NT2/D1 (cell line): ENCODE measurements around the gene NFS1.

Experiments used
- DNase-seq: peaks from one replicate; pipeline ENCODE4 v3.0.0-alpha.2; 2011; ENCODE audit warnings: low read depth, low spot score
- H3K27me3 ChIP-seq: 2 replicates; pipeline ENCODE4 v1.6.0; 2011; ENCODE audit warnings: mild to moderate bottlenecking; ENCODE audit not compliant: insufficient read length, insufficient read depth
- H3K36me3 ChIP-seq: 2 replicates; pipeline ENCODE4 v1.6.1; 2011; ENCODE audit warnings: mild to moderate bottlenecking, low read length, mixed read lengths; ENCODE audit not compliant: insufficient read depth, insufficient read length
- H3K4me1 ChIP-seq: 2 replicates; pipeline ENCODE4 v1.5.1; 2011; ENCODE audit not compliant: insufficient read depth, insufficient read length
- H3K4me3 ChIP-seq: 2 replicates; pipeline ENCODE4 v1.5.1; 2011; ENCODE audit warnings: low read depth; ENCODE audit not compliant: insufficient read length
- H3K9ac ChIP-seq: 2 replicates; pipeline ENCODE4 v1.6.0; 2011; ENCODE audit warnings: low read depth; ENCODE audit not compliant: insufficient read length
- H3K9me3 ChIP-seq: 2 replicates; pipeline ENCODE4 v1.5.1; 2011; ENCODE audit warnings: mild to moderate bottlenecking, low read length; ENCODE audit not compliant: insufficient read depth
- SUZ12 ChIP-seq: IDR thresholded peaks from 2 replicates; pipeline ENCODE4 v1.6.1; 2011; ENCODE audit not compliant: insufficient read length, insufficient read depth; ENCODE audit errors: extremely low read depth
- YY1 ChIP-seq: IDR thresholded peaks from 2 replicates; pipeline ENCODE4 v1.6.1; 2011; ENCODE audit not compliant: insufficient read length, insufficient read depth
- ZNF274 ChIP-seq: IDR thresholded peaks from 2 replicates; pipeline ENCODE4 v1.6.1; 2011; ENCODE audit warnings: mild to moderate bottlenecking, low read depth, low read length

The NFS1 gene

DNA sequence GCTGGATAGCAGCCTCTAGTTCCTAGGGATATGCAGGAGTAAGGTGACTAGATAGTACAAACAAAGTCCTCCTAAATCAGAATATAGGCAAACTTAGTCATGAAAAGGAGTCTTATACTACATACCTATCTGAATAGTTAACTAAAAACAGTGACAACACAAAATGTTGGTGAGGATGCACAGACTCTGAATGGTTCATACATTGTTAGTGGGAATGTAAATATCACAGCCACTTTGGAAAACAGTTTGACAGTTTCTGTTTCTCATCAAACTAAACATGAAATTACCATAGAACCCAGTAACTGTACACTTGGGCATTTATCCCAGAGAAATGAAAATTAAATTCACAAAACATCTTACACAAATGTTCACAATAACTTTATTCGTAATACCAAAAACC is 17.2 kb downstream of the NFS1 start:
- no peak overlapping the region for H3K9ac ChIP-seq
- TF ChIP-seq YY1, result no peak
- no peak for TF ChIP-seq ZNF274
- no peak for TF ChIP-seq SUZ12
- no peaks in the 10 kb centered on the region for H3K27me3 ChIP-seq
- peaks cover 2% of the 10 kb centered on the region for H3K36me3 ChIP-seq
- no peaks in the 10 kb centered on the region for H3K4me1 ChIP-seq
- H3K4me3 ChIP-seq, result no peak overlapping the region
- no peak for DNase-seq
- peaks cover 2% of the 10 kb centered on the region; the same call in 1 of the 2 replicates for H3K9me3 ChIP-seq

DNA sequence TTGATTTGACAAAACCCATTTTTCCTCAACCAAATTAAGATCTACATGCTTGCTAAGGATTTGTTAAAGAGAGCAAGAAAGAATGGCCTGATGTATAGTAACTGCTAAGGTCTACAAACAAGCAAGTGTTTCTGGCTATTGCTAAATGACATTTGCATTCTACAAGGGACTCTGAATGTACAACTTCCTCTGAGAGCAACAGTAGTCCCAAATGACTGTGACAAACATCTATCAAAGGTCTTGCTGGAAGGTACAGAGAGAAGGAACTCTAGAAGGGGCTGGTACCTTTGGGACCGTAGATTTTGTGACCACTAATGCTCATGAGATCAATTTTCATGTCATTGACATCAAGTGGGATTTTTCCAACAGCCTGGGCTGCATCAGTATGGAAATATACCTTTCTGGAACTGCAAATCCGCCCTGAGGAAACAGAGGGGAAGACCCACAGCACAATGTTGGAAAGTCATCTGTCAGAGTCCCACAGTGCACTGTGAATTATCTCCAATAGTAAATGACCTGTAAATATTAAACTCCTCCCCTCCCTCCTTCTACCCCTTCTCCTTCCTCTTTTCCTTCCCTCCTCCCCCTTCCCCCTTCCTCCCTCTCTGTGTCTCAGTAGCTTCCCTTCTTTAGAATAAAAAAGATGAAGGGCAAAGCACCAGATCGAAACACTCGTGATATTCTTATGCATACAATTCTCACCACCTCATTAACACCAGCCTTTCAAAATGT is 18.5 kb downstream of the NFS1 start:
- no peak for DNase-seq
- TF ChIP-seq YY1, result no peak
- no peak for TF ChIP-seq ZNF274
- Histone ChIP-seq H3K36me3 (no peaks in the 10 kb centered on the region), H3K4me3 (no peak overlapping the region), H3K4me1 (no peaks in the 10 kb centered on the region), H3K9ac (no peak overlapping the region), H3K9me3 (no peaks in the 10 kb centered on the region), H3K27me3 (no peaks in the 10 kb centered on the region)

DNA sequence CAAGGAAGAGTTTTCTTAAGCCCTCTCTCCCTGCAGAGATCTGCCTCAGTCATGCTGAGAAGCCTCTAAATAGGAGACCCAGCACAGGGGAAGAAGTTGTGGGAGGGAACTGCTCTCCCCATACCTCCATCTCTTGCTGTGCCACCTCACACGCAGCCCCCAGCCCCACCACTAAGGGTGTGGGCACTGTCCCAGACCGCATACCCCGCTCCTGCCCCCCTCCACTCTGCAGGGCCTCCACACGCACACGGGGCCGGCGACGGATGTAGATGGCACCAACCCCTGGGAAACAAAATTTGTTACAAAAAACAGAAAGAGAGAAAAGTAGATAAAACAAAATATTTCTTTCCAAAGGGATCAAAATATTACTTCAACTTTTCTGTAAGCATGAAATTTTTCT is 24.2 kb downstream of the NFS1 start:
- DNase-seq, result no peak
- H3K36me3 ChIP-seq, result peaks cover 31% of the 10 kb centered on the region

DNA sequence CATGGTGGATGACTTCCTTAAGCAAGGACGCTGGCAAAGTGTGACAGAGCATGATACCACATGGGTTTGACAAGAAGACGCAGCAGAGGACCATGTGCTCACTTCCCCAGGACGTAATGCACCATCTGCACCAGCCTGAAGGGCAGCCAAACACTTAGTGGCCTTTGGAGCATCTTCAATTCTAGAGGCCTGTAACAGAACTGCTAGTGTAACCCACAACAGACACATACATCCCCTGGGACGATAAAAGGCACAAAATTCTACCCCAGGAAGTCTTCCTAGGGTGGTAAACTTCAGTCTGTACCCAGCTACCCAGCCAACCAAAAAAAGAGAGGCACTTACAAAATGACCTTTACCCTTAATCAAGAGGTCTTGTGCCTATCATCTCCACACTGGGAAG is 25.3 kb downstream of the NFS1 start:
- no peak for DNase-seq
- Histone ChIP-seq H3K9ac (no peak overlapping the region), H3K27me3 (no peaks in the 10 kb centered on the region), H3K9me3 (no peaks in the 10 kb centered on the region), H3K4me1 (no peaks in the 10 kb centered on the region), H3K36me3 (peaks cover 41% of the 10 kb centered on the region), H3K4me3 (no peak overlapping the region)
- no peak for TF ChIP-seq SUZ12
- no peak for TF ChIP-seq YY1
- no peak for TF ChIP-seq ZNF274

More for the DNA sequence above, 24.2 kb downstream of the NFS1 start:
- Histone ChIP-seq H3K9me3 (no peaks in the 10 kb centered on the region), H3K9ac (no peak overlapping the region), H3K27me3 (no peaks in the 10 kb centered on the region), H3K4me1 (no peaks in the 10 kb centered on the region), H3K4me3 (no peak overlapping the region)
- TF ChIP-seq SUZ12, result no peak
- no peak for TF ChIP-seq ZNF274

DNA sequence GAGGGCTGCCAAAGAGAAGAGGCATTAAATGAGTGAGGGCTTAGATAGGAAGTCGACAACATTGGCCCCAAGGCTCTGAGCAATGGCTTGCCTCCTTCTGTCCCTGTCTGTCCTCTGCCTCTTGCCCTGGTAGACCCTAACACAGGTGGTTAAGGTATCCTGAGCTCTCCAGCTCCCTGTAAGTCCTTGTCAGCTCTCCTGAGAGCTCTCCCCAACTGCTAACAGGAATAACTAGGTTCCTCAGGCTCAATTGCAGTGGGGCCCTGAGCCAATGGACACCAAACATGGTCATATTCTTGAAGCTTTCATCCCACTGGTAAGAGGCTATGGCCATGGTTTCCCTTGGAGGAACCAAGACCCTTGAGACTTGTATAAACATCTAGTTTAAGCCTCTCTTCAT is 29.5 kb downstream of the NFS1 start:
- Histone ChIP-seq H3K36me3 (peaks cover 45% of the 10 kb centered on the region), H3K27me3 (no peaks in the 10 kb centered on the region), H3K4me1 (no peaks in the 10 kb centered on the region), H3K9me3 (no peaks in the 10 kb centered on the region), H3K4me3 (no peak overlapping the region), H3K9ac (no peak overlapping the region)
- no peak for TF ChIP-seq YY1
- no peak for TF ChIP-seq ZNF274
- no peak for TF ChIP-seq SUZ12
- no peak for DNase-seq

DNA sequence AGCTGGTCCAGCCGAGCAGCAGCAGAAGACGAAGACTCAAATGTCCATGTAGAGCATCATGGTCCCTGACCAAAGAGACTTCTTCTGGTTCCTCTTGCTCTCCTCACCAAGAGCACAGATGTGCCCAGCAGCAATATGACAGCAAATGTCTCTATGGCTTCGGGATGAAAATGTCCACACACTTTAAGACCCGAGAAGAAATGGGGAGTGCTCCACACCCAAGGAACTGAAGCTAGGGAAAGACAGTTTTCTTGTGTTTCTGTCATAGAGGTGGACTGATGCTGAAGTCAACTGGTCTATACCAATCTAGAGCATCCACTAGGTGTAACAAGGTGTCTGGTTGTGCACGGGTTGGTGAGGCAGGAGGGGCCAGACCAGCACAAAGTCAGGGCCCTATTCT is 29.9 kb downstream of the NFS1 start:
- no peak overlapping the region for H3K4me3 ChIP-seq
- TF ChIP-seq ZNF274 (no peak), SUZ12 (no peak), YY1 (no peak)
- H3K27me3 ChIP-seq, result no peaks in the 10 kb centered on the region
- no peak for DNase-seq
- no peaks in the 10 kb centered on the region for H3K9me3 ChIP-seq
- no peaks in the 10 kb centered on the region for H3K4me1 ChIP-seq
- H3K9ac ChIP-seq, result no peak overlapping the region
- peaks cover 44% of the 10 kb centered on the region for H3K36me3 ChIP-seq

DNA sequence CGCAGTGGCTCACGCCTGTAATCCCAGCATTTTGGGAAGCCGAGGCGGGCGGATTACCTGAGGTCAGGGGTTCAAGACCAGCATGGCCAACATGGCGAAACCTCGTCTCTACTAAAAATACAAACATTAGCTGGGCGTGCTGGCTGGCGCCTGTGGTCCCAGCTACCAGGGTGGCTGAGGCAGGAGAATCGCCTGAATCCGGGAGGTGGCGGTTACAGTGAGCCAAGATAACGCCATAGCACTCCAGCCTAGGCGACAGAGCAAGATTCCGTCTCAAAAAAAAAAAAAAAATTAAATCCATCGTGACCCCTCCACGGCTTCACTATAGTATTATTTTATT is 33.2 kb downstream of the NFS1 start:
- Histone ChIP-seq H3K36me3 (peaks cover 21% of the 10 kb centered on the region), H3K4me3 (no peak overlapping the region)
- no peak for TF ChIP-seq YY1
- TF ChIP-seq SUZ12, result no peak
- no peak for TF ChIP-seq ZNF274

More for the DNA sequence above, 33.2 kb downstream of the NFS1 start:
- Histone ChIP-seq H3K9me3 (no peaks in the 10 kb centered on the region), H3K4me1 (no peaks in the 10 kb centered on the region), H3K27me3 (no peaks in the 10 kb centered on the region), H3K9ac (no peak overlapping the region)
- DNase-seq, result no peak
